ENCODE data around the gene AKAP9.
"Not testable (repeated sequence)": the region's sequence is repeated elsewhere in the genome, so short reads cannot be mapped to it uniquely, and the experiment has no call there.

Gene AKAP9
- 404 to 458 reads per million in 2 donors for total RNA-seq

DNA sequence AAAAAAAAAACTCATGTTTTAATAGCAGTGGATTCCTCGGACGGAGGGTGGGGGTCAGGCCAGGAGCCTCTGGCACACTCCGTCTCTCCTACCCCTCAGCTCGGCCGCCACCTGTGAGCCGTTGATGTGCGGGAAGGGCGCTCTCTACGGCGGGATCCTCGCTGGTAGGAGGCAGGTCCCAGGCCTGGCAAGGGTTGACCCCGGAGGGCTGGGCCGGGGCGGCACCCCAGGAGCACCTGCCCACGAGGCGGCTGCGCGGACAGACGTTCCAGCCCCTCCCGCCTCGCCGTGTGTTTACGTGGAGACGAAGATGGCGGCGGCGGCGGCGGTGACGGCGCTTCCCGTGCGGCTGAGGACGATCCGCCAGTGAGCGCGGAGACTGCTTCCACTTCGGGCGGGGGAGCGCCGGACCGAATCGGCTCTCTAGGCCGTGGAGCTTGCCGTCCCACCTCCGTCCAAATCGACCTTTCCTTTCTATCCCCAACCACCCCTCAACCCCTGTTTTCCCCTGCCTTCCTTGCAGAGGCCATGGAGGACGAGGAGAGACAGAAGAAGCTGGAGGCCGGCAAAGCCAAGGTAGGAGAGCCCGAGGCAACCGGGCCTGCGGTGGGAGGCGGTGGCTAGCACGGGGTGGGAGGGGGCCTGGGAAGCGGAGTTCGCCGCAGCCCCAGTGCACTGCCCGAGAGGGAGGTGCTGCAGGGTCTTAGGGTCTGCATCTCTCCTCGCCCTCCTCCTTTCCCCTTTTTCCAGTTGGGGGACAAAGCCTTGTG is at the start of gene AKAP9:
Gene AKAP9 (plus strand): TSS at position 291 of the 770 bp plus-strand sequence. CDS start 238 bp downstream, at position 529.
- DNase-seq, result peak; percentile 82

DNA sequence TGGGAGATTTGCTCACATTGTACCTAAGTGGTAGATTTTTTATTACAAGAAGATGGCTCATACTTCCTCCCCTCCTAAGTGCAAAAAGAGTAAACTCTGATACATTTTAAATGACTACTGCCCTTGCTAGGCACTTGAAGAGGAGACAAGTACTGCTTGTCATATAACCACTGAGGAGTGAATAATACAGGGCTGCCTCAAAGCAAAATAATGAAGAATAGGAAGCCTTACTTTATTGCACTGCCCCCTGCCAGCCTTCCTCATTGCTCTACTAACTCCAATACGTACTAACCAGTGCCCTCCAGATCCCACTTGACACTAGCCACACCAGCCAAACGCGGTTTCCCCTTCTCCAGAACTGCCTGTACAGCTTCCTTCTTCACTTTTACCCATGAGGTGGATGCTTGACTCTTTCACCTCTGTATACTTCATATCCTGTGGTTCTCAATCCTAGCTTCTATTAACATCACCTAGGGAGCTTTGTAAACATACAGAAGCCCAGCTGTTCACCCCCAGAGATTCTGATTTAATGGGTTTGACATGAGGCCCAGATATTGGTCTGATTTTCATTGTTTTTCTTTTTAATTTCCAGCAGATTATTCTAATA is 48.5 kb upstream of the AKAP9 start:
- no peak for DNase-seq

DNA sequence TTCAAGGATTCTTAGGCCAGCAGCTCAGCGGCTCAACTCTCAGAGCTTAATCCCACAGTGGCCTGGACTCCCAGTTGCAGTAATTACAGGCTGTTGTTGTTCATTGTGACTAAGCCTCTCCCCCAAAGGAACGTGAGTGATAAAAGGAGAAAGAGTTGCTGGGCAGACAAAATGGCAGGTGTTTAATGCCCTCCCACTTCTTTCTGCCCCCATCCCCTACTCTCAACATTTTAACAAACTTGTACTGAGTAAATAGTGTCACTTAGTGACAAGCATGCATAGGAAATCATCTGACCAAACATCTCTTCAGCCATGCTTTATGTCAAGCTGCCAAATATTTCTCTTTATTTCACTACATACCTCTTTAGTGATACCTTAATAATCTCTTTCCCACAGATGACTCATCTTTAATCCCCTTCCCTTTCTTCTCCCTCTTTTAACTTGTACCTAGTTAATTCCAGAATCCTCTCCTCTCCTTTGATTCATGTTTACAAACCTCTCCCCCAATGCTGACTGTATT is 47.8 kb upstream of the AKAP9 start:
- DNase-seq, result no peak

DNA sequence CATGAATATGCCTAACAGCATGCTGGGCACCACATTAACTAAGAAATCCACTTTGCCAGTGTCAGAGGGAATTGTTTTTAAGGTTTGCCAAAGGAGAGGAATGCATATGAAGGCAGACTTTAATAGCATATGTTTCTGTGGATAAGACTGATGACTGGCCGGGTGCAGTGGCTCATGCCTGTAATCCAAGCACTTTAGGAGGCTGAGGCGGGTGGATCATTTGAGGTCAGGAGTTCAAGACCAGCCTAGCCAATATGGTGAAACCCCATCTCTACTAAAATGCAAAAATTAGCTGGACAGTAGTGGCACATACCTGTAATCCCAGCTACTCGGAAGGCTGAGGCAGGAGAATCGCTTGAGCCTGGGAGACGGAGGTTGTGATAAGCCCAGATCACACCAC is 47.0 kb upstream of the AKAP9 start:
- not testable (repeated sequence) for DNase-seq

DNA sequence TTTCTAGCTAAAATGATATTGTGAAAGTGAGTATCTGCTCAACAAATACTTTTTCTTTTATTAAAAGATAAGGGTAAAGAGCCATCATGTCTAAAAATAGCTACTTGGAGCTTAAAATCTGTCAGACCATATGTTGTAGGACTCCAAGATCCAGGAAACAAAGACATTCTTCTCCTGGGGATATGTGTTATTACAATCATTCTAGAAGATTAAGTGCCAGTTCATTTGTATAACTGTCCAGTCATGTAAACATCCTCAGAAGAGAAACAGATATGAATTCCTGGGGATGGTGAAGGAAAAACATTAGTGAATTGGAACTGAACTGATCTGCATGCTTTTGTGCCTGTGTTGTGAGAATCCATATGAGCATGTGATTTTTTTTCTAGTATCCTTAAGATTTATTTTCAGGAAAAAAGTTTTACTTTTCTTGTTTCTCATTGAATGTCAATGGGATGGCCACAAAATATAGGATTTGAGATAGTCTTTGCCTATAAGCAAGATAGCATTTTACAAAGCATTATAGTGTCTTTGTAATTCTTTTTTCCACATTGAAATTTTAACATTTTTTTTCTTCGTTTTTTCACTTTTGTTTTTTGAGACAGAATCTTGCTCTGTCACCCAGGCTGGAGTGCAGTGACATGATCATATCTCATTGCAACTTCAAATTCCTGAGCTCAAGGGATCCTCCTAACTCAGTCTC is 45.7 kb upstream of the AKAP9 start:
- no peak for DNase-seq

DNA sequence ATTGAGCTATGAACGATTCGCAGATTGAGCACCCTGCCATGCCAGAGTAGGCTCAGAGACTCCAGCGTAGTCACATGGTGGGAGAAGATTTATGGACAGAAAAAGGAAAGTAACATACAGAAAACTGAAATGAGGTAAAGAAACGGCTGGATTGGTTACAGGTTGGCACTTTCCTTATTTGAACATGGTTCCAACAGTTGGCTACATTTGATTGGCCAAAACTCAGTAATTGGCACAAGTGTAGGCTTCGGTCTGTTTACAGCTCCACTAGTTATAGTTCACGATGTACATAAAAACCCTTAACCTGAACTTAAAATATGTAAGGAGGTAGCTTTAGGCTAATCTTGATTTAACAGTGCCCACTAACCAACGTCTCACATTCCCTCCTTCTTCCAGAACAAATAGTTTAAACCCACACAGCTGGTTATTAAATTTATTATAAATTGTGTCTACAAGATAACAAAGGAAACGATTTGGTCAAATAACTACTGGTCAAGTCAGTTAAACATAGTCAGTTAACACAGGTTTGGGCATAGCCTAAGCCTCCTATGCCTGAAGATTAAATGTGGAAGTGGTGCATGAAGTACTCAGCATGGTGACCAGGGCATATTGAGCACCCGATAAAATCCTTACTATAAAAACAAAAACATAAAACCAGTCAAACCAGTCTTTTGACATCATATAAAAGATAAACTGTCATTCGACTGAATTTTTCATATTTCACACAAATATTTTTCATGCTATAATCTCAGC is 42.2 kb upstream of the AKAP9 start:
- no peak for DNase-seq

DNA sequence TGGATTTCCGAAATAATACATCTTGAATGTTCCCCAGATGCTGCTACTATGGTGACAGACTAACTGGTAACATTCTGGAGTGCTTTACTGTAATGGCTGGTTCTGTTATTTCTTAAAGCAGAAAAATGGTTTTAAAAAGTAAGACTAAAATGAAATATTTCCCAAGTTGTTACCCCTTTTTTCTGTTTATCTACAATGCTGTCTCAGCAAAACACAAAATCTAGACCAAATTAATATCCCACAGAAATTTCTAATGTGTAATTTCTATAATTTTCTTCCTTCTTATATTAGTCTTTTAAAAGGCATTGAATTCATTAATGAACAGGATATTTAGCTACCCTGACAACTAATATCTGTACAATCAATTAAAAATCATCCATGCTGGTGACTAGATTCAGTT is 41.1 kb upstream of the AKAP9 start:
- DNase-seq, result no peak

DNA sequence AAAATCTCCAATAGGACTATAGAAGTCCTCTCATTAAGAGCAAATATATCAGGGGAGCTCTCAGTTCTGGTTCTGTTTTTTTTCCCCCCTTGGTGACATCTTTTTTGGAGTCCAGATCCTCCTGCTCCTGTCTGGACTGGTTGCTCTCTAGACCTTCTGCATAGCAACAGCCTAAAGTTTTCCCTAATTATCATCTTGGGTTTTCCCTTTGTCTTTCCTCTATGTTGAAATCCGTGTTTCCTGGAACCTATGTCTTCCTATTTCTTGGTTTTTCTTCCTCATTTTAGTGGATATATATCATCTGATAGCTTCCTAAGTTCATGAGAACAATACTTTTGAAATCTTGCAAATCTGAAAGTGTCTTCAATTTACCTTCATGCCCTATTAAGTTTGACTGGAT is 30.5 kb upstream of the AKAP9 start:
- DNase-seq, result no peak

DNA sequence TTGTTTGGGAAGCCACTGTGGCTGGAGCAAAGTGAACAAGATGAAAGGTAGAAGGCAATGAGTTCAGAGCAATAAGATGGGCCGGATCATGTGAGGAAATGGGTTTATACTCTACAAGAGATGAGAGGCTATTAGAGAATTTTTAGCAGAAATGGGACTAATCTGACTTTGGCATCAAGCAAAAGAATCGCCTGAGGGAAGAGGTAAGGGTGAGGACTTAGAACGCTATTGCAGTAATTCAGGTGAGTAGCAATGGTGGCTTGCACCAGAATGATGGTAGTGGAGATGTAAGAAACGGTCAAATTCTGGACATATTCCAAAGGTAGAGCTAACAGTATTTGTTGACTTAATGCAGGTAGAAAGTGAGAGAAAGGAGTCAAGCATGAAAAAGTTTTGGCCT is 29.5 kb upstream of the AKAP9 start:
- no peak for DNase-seq

DNA sequence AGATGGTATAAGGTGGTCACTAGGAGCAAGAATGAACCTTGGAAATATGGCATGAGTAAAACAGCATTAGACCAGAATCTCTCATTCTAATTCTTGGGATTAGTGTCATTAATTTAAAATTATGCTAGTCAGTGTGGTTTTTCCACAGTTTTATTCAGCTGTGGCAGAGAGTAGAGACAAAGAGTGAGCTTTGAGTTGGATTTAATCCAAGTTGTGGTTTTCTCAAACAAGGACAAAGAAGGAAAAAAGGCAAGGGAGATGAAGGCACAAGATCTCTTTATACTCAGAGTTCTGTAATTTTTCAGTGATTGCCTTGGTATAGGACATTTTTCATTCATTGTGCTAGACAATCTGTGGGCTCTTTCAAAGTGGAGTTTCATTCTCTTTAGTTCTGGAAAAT is 28.2 kb upstream of the AKAP9 start:
- DNase-seq, result no peak

DNA sequence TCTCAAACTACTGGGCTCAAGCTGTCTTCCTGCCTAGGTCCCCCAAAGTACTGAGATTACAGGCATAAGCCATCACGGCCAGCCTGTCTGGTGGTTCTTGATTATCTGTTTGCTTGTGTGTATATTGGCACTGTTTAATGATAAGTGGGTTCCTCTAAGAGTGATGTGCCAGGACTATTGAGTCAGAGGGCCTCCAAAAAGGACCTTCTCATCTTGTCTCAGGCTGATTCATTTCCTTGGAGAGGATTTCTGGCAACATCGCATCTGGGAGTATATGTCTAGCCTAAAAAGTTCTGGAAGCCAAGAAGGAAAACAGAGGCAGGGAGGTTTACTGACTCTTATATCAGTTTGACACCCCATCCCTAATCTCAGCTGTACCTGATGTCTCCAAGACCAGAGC is 27.1 kb upstream of the AKAP9 start:
- no peak for DNase-seq

DNA sequence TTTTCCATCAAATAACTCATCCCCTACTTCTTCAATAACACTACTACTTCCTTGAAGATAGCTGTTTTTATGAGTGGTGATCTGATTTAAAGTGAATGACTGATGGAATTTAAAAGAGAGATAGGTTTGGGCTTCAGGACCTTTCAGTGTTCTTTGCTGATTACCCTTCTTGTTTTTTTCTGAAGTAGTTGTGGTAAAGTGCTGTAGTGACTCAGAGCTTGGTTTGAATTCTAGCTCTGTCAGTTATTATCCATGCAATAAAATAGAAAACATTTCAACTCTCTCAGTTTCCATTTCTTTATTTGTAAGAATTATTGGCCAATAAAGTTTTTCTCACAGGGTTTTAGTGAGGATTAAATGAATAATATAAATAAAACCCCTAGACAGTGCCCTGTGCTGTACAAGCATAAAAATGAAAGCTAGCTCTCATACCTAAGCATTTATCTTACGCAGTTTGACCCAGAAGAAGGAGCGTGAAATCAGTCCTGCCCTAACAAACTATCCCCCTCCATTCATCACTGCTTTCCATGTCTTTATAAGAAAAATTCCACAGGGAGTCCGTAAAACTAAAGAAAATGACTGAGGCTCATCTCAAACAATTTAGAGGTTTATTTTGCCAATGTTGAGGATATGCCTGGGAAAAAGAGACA is 25.1 kb upstream of the AKAP9 start:
- no peak for DNase-seq

DNA sequence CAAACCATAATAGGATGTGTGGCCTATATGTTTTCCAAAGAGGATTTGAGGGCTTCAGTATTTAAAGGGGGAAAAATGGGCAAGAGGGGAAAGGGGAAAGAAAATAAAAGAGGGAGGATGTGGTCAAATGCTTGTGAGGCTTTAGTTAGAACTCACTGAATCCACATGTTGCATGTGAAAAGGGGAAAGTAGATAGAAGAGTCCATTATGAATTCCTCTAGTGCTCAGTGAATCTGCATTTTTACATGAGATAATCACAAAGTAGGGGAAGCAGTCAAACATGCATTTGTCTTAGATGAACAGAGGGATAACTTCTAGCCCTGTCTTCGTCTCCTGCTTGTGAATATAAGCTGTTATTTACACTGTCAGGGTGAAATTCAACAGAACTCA is 24.6 kb upstream of the AKAP9 start:
- no peak for DNase-seq

DNA sequence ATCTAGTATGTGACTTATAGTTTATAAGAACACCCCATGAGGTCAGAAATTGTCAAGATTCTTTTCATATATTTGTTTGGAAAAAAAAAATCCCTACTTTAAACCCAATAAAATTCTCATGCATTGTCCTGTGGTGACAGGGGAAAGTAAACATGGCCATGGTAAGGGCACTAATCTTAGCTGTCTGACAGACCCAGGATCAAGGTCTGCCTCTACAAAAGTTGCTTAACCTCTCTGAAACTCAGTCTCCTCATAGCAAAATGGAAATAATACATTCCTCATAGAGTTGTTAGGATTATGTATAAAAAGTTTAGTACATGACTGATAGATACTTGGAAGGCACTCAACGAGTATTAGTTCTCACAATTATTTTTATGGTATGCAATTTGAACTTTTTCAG is 22.3 kb upstream of the AKAP9 start:
- no peak for DNase-seq

DNA sequence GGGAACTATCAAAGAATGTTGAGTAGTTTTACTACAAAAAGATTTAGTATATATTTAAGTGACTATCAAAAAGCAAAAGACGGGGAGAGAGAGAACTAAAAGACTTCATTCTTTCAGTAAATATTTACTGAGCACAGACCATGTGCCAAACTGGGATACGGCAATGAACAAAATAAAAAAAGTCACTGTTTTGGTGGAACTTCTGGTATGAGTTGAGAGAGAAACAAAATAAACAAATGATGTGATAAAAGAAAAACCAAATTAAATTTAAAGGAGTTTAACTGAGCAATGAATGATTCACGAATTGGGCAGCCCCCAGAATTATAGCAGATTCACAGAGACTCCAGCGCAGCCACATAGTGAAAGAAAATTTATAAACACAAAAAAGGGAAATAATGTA is 17.8 kb upstream of the AKAP9 start:
- no peak for DNase-seq

DNA sequence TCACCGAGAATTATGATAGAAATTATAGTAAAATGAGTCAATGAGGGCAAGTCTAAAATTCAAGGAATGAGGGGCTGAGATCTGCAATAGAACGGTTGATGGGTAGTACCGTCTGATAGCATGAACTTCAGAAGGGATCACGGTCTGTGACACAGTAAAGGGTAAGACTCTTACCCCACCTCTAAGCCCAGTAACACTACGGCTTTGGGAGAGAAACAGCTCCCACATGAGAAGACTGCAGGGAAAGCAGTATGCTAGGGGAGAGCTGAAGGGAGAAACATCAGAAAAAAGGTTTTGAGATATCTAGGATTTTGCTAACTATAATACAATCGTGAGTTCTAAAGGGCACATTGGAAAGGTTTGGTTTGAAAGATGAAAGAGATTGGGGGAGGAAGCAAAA is 12.8 kb upstream of the AKAP9 start:
- DNase-seq, result no peak

DNA sequence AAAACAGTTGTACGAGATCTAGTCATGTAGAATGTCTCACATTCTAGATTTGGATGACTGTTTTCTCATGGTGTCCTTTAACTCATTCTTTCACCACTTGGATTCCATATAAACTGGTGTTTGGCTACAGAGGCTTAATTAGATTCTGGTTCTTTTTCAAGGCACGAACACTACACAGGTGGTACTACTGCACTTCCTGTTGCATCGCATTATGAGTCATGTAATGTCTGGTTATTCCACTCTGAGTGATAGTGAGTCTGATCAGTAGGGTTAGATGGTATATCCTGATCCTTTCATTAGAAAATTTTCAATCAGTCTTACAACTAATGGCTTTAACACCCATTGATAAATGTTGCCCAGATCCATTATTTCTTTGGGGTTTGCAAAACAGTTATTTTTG is 11.2 kb upstream of the AKAP9 start:
- no peak for DNase-seq

DNA sequence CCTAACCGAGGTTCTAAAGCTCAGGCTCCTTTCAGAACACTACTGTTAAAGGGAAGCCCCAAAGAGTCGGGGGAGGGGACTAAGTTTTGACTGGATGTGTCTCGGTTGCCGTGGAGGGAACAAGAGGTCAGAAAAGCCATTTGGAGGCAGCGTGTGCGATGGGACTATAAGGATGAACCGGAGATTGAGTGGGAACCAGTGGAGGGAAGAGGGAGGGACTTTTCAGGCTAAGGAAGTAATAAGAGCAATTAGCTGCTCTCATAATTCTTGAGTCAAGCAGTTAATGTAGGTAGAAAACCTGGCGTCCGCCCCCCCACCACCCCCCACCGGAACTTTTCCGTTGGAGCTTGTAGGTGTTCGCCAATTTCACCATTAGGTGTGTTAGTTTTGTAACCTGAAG is 491 bp upstream of the AKAP9 start:
- DNase-seq, result no peak

DNA sequence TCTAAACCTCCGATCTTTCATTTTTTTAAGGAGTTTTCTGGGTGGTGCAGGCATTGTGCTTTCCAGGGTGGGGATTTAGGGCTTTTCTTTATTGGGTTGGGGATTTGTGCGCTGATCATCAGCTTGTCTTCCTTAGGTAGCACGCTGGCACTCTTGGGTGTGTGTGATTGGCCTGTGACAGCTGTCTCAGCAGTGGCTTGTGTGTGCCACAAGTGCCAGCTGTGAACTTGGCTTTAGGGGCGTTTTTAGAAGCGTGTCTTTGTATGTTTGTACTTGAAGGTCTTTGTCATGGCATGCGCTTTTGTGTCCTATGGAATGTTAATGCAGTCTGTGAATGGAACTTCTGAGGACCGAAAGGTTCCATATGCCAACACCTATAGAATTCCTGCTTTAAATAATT is 788 bp downstream of the AKAP9 start:
- no peak for DNase-seq

DNA sequence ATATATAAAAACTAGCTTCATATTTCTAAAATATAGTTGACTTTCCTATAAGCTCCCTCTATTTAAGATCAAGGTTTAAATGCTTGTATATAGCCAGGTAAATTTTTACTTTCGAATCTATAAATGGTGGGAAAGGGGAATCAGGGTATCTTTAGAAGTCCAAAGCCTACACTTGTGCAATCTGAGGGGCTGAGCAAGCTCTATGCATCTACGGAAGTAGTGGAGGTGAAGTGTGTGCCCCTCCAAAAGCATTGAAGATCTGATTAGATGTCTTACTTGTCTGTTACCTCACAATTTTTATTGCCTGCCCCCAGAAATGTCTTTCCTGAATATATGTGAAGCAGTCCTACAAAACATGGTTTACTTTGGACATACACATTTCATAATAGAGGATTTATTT is 1.6 kb downstream of the AKAP9 start:
- DNase-seq, result no peak

DNA sequence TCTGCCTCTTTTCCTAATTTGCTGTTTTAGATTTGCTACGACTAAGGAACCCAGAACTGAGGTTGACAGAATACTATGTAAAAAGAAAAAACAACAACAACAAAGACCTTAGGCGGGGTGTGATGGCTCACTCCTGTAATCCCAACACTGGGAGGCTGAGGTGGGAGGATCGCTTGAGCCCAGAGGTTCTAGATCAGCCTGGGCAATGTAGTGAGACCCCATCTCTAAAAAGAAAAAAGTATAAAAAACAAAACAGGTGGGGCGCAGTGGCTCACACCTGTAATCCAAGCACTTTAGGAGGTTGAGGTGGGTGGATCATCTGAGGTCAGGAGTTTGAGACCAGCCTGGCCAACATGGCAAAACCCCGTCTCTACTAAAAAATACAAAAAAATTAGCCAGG is 4.3 kb downstream of the AKAP9 start:
- not testable (repeated sequence) for DNase-seq

DNA sequence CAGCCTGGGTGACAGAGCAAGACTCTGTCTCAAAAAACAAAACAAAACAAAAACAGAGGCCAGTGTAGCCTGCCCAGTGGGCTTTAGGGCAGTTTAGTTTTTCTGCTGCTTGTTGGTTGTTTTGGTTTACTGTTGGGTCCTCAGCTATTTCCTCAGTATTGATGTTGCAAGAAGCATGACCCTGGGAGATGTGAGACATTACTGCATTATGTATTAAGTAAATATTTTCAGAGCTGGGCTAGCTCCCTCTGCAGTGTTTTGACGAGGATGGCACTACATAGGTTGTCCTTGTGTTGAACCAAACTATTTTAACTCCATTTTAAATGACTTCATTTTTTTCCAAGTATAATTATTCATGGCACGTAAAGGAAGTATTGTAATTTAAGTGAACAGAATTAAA is 4.8 kb downstream of the AKAP9 start:
- DNase-seq, result no peak

DNA sequence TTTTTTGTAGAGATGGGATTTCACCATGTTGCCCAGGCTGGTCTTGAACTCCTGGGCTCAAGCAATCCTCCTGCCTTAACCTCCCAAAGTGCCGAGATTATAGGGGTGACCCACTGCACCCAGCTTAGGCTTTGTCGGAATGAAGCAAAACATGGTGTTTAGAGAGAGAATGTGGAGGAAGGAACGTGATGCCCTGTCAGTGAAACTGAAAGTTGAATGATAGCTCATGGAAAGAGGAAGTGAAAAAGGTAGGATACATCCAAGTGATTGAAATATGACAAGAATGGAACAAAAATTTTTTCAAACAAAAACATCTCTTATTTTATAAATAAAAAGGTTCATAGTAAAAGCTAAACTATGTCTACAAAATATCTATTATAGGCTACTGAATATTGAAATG is 5.9 kb downstream of the AKAP9 start:
- DNase-seq, result no peak

Measured in activated gamma-delta T cell (primary cell).